GM13976 (cell line): ENCODE results near the gene TM2D3.
"Not testable (repeated sequence)": the region's sequence is repeated elsewhere in the genome, so short reads cannot be mapped to it uniquely, and the experiment has no call there.

Source experiments
- DNase-seq: peaks from one replicate; pipeline ENCODE4 v3.0.0; 2012; ENCODE audit warnings: low spot score
- CTCF ChIP-seq: IDR thresholded peaks from 2 replicates; pipeline ENCODE4 v1.5.1; 2012; ENCODE audit warnings: borderline replicate concordance, mild to moderate bottlenecking; ENCODE audit not compliant: insufficient read depth; ENCODE audit errors: extremely low read depth, missing control alignments, control extremely low read depth
- in situ Hi-C: fragments of 300-500 bp; cut with MboI; formaldehyde crosslinking; loops from one replicate; pipeline ENCODE4 v1.12.0; 2022; ENCODE audit warnings: low sequenced_read_pairs, mixed read lengths, inconsistent platforms; ENCODE audit not compliant: unreplicated experiment

Gene TM2D3

DNA sequence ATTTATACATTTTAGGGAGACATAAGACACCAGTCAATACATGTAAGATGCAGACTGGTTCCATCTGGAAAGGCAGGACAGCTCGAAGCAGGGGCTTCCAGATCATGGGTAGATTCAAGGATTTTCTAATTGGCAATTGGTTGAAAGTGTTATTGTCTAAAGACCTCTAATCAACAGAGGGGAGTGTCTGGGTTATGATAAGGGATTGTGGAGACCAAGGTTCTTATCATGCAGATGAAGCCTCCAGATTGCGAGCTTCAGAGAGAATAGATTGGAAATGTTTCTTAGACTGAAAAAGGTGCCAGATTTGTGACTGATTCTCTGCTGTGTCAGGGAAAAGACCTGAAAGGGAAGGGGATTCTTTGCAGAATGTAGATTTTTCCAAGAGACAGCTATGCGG is 15.1 kb downstream of the TM2D3 start:
- no peak for DNase-seq
- no peak for TF ChIP-seq CTCF
- in situ Hi-C loops = no loop called here

DNA sequence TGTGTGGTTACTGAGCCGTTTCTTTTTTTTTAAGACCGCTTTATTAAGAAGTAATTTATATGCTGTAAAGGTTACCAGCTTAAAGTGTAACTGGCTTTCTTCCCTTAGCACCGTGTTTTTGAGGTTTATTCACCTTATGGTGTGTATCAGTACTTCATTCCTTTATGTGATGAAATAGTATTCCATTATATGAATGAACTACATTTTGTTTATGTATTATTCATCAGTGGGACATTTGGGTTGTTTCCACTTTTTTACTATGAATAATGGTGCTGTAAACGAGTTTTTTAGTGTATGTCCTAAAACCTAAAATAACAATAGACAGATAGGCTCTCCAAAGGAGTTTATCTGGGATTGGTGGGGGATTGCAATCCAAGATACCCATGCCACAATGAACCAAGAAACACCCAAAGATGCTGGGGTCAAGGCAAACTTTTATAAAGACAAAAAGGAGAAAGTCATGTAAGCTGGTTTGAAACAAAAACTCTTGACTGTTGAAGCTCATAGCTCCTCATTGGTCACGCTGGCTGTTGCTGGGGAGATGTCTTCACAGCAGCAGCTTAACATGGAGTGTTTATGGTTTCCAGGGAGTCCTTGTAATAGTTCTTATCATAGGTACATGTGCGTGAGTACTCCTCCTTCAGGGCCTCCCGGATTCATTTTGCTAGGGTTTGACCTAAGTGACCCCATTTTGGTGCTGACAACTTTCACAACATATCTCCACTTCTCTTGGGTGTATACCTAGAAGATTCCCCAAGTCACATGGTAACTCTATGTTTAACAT is 16.0 kb downstream of the TM2D3 start:
- in situ Hi-C loops = no loop called here
- no peak for DNase-seq
- TF ChIP-seq CTCF = no peak

GRCh38 chr15:101633356-101633755 is 18.8 kb downstream of the TM2D3 start:
- in situ Hi-C loops = no loop called here
- DNase-seq = no peak
- no peak for TF ChIP-seq CTCF

DNA sequence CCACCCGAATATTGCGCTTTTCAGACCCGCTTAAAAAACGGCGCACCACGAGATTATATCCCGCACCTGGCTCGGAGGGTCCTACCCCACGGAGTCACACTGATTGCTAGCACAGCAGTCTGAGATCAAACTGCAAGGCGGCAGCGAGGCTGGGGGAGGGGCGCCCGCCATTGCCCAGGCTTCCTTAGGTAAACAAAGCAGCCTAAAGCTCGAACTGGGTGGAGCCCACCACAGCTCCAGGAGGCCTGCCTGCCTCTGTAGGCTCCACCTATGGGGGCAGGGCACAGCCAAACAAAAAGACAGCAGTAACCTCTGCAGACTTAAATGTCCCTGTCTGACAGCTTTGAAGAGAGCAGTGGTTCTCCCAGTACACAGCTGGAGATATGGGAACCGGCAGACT is 25.5 kb downstream of the TM2D3 start:
- DNase-seq, in situ Hi-C loops: not testable (repeated sequence)

DNA sequence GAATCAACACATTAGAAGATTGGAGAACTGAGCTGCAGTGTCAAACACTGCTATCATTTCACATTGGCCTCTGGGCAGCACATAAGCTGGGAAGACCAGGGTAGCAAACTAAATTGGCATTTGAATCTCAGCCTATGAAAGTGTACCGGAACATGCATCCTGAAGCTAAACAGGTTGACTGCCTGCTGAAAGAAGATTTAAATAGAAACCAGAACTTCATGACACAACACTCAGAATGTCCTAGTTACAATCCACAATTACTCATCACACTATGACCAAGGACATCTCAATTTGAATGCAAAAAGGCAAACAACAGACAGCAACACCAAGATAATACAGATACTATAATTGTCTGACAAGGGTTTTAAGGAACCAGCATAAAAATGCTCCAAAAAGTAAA is 26.2 kb downstream of the TM2D3 start:
- TF ChIP-seq CTCF = no peak
- DNase-seq = no peak
- in situ Hi-C loops = no loop called here

DNA sequence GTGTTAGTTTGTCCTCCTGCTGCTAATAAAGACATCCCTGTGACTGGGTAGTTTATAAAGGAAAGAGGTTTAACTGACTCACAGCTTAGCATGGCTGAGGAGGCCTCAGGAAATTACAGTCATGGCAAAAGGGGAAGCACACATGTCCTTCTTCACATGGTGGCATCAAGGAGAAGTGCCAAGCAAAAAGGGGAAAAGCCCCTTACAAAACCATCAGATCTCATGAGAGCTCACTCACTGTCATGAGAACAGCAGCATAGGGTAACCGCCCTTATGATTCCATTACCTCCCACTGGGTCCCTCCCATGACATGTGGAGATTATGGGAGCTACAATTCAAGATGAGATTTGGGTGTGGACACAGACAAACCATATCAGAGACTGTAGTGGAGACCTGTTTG is 27.0 kb downstream of the TM2D3 start:
- in situ Hi-C loops = no loop called here
- TF ChIP-seq CTCF = no peak
- no peak for DNase-seq

GRCh38 chr15:101623367-101624304 is 28.5 kb downstream of the TM2D3 start:
- no peak for DNase-seq
- TF ChIP-seq CTCF = no peak
- in situ Hi-C loops = no loop called here
